ENCODE measurements around the gene SNF8.

Gene SNF8

DNA sequence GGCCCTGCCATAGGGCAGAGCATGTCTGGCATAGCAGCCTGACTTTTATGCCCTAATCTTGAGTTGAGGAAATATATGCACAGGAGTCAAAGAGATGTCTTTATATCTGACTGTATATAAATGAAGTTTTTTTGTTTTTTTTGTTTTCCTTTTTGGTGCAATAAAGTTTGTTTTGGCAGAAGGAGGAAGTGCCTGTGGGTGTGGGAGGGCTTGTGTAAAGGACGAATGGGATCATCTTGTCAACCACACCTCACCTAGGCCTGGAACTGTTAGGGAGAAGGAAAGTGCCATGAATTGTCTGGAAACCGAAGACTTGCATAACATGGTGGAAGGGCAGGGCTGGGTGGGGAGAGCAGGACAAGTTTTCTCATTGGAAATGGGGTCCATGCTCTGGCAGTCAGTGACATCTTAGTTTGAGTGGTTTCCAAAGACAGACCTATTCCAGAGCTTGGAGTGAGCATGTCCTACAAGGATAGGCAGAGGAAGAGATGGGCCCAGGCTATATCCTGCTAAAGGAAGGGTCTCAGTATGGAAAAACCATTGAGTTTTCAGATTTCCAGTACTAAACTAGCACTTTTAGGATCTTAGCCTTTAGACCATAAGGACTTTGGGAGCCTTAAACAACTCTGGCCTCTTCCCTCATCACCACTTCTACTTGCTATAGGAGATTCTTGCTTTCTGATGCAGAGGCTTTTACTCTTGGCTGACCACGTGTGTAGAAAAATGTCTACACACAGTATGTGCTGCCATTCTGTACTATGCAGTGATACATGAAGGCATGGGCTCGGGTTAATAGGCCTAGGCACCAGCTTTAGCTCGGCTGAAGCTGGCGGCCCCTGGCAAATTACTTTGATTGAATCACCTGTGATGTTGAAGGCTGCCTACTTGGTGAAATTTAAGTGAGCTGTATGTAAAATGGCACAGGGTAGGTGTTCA lies 15.5 kb downstream of the SNF8 start:
- no peak for DNase-seq (ENCODE audit: low read depth)

DNA sequence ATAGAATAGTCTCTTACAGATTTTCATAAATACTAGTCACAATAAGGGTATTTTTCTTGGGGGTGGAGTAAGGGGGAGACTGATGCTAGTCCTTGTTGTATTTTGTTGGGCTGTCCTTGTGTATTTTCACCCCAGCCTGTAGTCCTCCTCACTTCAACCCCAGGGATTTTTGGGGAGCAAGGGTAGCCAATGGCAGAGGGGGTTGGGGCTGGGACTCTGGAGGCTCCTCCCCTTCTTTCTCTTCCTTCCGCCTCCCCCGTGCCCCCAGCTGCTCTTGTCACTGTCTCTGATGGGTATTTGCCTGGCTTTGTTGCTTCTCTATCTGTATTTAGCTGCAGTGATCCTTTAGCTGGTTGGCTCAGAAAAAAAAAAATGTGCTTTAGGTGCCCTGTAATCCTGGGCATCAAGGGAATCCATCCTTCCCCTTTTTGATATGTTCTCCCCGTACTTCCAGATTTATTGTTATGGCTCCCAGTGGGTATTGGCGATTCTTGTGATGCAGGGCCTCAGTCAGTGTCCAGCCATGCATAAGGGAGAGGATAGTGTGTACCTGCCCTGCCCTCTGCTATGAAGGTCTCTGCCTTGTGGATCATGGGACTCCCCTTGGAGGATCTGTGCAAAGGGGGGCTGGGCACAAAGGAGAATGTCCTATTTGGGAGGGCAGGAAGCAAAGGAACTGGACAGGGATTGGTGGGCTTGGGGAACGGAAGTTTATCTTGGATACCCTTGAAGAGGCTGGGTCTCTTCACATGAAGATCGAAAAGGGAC lies 16.5 kb downstream of the SNF8 start:
- DNase-seq (ENCODE audit: low read depth): no peak

DNA sequence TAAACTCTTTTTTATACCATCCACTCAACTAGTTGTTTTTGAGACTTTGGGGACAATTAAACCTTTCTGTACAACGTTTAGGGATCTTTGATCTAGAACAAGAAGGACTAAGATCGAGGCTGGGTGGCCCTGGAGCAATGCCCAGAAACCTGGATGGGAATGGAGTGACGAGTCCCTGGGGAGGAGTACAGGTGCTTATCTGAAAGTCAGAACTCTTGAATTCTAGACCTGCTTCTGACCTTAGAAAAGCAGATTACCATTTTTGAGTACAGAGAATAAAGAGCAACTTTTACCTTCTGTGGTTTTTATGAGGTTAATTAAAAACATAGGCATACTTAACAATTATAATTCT lies 18.7 kb downstream of the SNF8 start:
- no peak for DNase-seq (ENCODE audit: low read depth)

DNA sequence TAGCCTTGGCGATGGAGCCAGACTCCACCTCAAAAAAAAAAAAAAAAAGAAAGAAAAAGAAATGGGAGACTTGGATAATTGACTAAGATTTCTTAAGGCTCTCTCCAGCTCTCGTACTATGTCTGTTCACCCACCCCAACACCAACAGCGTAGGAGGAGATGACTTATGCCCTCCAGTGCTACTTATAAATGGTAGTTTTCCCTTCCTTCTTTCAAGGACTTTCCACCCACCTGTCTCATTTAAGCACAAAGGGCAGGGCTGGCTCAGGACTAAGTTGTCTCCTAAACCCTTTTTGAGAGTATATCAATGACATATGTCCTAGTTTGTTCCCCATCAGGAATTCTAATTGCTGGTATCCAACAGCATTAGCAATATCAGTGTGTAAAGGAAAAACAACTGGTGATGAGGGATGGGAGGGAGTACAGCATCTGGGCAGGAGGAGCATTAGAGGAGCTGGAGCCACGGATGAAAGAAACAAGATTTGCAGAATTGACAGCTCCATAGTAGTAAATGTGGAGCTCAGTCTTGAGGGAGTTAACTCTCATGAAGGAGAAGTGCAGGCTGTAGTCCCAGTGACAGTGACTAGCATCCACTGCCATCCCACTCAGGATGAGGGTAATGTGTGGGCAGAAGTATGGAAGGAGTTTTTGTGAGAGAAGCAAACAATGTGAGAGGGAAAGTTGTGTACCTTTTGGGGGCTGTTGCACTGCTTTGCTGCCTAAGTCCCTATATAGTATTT lies 19.2 kb downstream of the SNF8 start:
- no peak for DNase-seq (ENCODE audit: low read depth)

DNA sequence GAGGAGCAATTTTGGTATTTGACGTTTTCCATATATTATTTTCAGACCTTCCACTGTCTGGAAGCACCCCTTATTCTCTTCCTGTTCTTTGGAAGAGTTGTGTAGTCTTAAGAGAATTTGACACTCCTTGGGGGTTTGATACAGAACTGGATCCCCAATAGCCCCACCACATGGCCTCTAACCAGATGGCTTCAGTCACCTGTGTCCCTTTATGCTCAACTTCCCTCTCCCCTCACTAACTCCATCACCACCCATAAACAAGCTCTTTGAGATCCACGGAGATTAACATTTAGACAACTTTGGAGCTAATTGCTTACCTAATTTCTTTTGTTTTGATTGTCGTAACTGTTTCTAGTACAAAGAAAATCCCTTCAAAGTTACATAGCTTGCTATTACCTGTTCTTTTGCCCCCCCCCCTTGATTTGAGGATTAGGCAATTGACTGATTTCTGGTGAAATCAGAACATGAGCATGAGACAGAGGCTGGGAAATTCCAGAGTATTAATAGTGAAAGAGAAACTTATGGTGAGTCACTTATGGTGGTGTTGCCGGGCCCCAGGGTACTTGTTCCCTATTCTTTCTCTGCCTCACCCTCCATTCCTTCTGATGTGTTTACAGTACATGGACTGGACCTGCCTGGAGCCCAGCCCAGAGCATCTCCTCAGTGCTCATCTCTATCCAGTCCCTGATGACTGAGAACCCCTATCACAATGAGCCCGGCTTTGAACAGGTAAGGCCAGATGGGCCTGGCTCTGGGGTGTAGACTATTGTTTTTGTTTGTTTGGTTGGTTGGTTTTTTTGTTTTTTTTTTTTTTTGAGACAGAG lies 29.0 kb downstream of the SNF8 start:
- DNase-seq (ENCODE audit: low read depth): no peak

DNA sequence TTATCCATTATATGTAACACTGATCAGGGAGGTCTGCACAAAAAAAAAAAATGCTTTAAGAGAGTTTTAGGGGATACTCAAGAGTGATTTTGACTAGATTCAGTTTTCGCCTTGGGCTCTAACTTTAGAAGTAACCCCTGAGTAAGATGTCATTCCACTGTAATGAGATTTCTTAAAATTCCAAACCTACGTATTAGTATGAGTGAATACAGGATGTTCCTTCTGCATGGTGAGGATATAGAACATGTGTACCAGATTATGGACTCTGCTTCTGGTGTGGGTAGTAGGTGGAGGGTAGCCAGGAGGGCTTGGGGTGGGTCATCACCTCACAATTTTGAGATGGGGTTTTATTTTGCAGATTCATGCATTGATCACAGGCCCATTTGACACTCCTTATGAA lies 32.2 kb downstream of the SNF8 start:
- DNase-seq (ENCODE audit: low read depth): no peak

DNA sequence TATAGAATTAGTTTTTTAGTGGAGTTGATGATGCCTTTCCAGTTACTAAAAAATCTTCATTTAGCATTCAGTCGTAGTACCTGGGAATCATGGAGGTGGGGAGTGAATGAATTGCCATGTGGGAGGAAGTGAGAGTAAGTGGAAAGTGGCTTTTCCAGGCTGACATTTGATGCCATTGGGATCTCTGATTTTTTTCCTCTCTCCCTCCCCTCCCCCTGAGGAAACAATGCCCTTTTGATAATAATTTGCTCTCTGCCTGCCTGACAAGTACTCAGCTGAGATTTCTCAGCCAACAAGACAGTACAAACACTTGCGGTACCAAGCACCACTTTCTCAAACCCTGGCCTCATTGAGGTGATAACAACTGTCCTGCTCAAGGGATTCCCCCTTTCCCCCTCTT lies 34.3 kb downstream of the SNF8 start:
- no peak for DNase-seq (ENCODE audit: low read depth)

DNA sequence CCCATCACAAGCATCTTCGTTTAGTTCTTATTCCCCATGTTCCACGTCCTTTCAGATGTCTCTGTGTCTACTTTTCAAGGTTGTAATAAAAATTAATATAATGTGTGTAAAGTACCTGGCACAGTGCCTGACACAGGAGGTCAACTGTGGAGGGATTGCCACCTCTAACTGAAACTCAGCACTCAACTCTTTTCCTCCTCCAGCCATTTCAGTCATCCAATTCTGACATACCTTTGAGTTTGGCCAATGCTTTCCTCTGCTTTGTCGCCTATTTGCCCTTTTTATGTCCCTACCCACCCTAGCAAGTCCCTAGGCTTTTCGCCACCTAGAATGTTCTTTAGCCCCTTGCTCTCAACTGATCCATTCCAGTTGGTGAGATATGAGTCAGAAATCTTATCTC lies 34.9 kb downstream of the SNF8 start:
- no peak for DNase-seq (ENCODE audit: low read depth)

DNA sequence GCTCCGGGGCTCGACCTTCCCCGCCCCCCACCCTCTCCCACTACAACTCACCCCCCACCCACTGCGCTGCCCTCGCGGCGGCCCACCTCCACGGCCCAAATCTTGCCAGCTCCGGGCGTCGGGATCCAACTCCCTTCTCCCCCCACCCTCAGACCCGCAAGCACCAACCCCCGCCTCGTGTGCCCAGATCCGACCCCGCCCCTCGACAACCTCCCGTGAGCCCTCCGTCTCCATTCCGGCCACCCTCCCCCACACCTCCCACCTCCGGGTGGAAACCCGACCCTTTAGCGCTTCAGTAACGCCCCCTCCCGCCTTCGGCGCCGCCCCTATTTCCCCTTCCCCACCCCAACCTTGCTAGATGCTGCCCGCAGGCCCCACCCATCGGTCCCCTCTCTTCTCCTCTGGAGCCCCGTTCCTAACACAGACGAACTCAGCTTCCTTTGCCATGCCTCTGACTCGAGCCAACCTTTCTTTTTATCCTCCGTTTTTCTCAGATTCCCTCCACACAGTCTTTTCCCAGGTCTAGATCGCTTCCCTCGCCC lies 35.7 kb downstream of the SNF8 start:
- peak; percentile 83 for DNase-seq (ENCODE audit: low read depth)

DNA sequence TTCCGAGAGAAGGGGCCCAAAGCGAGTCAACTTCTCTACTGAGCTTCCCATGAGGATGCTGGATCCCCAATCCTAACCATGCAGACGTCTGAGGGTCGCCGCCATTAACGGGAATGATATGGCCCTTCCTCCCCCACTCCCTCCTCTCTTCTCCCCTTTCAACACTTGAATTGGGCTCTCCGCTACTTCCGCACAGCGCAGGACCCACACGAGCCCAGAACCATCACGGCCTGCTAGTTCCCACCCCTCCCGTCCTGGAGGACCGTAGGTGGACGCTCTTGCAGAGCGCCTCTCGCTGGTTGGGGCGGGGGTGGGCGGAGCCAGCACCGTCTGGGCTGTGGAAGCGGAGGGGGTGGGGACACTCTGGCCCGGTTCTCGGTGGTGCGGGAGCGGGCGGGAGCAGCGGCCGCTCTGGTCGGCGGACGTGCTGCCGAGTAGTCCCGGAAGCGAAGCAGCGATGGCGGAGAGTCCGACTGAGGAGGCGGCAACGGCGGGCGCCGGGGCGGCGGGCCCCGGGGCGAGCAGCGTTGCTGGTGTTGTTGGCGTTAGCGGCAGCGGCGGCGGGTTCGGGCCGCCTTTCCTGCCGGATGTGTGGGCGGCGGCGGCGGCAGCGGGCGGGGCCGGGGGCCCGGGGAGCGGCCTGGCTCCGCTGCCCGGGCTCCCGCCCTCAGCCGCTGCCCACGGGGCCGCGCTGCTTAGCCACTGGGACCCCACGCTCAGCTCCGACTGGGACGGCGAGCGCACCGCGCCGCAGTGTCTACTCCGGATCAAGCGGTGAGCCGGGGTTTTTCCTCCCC lies 36.4 kb downstream of the SNF8 start, which contains the start of gene UBE2Z:
Gene UBE2Z, plus strand, starts transcription at position 361 of the 797 bp plus-strand sequence. Its CDS starts 97 bp downstream, at position 458.
- peak; percentile 79 for DNase-seq (ENCODE audit: low read depth)

DNA sequence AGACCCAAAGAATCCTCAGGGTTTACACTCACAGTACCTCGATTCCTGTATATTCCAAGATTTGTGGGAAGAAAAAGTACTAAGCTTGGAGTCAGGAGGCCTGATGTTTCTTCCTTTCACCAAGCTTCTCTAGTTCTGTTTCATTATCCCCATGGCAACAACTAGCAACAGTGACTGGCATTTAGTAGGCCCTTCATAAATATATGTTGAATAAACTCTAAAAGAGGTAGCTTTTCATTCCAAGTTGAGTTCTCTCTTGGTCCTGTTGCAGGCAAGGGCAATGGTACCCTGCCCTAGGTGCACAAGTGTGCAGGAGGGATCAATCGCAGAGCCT lies 37.0 kb downstream of the SNF8 start:
- DNase-seq (ENCODE audit: low read depth): no peak

DNA sequence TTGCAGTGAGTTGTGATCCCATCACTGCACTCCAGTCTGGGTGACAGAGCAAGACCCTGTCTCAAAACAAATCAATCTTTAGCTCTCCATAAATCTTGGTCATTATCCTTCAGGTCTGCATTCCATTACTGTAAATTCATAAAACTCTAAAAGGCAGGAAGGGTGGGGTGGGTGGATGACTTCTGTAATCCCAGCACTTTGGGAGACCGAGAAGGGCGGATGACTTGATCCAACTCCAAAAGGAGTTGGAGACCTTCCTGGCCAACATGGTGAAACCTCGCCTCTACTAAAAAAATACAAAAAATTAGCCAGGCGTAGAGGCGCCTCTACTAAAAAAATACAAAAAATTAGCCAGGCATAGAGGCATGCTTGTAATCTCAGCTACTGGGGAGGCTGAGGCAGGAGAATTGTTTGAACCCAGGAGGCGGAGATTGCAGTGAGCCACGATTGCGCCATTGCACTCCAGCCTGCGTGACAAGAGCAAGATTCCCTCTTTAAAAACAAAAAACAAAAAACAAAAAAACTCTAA lies 38.6 kb downstream of the SNF8 start:
- no peak for DNase-seq (ENCODE audit: low read depth)

DNA sequence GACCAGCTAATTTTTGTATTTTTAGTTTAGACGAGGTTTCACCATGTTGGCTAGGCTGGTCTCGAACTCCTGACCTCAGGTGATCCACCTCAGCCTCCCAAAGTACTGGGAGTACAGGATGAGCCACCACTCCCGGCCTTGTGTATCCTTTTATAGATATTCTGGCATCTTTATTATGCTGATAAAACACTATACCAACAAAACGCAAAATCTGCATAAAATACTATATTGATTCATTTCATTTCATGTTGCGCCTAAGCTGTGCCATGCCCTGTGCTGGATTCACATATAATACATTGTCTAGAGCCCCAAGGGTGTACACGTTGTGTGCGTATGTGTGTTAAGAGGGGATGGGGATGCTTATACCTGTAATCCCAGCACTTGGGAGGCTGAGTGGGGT lies 40.2 kb downstream of the SNF8 start:
- no peak for DNase-seq (ENCODE audit: low read depth)

DNA sequence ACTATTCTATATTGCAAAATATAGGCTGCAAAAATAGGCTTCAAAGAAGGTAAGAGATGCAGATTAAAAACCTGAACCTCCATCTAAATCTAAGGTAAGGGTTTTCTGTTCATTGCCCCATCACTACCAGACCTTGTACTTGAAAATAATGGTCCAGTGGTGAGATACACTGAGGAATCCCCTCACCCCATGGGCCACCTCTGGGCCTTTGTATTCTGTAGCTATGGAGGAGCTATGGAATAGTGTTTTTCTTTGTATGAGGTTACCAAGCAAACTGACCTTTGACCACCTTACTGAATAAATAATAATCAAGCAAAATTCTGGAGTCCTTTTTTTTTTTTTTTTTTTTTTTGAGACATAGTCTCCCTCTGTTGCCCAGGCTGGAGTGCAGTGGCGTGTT lies 41.2 kb downstream of the SNF8 start:
- no peak for DNase-seq (ENCODE audit: low read depth)

DNA sequence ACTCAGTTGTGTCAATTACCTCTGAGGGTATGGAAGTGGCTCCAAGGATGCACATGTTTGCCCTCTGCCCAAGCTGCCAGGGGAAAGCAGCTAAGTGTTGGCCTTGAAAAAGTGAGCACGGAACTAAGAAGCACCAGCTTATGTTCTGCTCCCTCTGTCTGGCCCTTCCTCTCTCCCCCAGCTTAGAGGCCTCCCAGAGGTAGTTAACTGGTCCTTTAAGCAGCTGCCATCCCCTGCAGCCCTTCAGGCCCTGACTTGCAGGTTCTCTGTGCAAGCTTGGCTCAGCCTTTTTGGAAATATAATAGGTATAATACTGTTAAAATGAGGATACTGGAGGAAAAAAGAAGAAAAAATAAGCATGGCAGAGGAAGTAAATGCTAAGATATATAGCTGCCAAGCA lies 43.4 kb downstream of the SNF8 start:
- DNase-seq (ENCODE audit: low read depth): no peak

DNA sequence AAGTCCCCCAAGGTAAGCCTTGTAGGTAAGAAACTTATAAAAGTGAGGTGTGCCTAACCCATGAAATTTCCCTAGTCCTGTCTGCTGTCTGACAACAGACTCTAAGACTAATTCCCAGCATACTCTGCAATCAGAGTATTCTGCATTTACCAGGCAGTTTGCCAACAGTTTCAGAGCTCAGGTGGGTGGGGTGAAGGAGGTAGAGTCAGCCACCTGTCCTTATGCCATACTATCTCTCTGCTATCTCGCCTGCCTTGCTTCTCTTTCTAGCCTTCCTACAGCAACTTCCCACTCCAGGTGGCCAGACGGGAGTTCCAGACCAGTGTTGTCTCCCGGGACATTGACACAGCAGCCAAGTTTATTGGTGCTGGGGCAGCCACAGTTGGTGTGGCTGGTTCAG lies 49.8 kb downstream of the SNF8 start:
- DNase-seq (ENCODE audit: low read depth): no peak

DNA sequence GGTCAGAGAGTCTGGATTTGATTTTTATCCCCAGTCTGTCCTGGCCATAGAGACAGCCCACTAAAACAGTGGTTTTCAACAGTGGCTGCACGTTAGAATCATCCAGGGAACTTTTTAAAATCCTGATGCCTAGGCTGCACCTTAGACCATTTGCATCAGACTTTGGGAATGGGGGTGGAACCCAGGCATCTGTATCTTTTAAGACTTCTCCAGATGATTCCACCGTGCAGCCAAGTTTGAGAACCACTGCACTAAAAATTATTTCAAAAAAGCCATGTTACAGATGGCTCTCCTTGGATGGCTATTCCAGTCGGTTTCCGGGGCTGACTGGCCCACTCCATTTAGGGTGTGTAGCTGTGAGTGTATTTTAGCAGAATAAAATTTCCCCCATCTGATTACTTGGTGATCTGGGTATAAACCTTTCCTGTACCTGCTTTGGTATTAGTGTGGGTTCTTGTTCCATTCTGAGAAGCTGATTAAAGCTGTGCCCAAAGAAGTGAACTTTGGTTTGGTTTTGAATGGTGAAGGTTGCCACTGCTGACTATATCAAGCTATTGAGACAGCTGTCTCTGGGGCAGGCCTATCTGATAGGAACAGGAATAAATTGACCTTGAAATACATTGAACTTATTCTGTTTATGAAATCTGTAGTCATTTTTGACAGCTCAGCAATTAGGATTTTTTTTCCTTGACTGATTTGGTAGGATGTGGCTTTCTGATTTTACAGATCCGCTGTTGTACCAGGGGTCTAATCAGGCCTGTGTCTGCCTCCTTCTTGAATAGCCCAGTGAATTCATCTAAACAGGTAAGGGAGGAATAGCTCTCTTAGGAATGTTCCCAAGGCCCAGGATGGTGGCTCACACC lies 50.8 kb downstream of the SNF8 start:
- DNase-seq (ENCODE audit: low read depth): no peak

DNA sequence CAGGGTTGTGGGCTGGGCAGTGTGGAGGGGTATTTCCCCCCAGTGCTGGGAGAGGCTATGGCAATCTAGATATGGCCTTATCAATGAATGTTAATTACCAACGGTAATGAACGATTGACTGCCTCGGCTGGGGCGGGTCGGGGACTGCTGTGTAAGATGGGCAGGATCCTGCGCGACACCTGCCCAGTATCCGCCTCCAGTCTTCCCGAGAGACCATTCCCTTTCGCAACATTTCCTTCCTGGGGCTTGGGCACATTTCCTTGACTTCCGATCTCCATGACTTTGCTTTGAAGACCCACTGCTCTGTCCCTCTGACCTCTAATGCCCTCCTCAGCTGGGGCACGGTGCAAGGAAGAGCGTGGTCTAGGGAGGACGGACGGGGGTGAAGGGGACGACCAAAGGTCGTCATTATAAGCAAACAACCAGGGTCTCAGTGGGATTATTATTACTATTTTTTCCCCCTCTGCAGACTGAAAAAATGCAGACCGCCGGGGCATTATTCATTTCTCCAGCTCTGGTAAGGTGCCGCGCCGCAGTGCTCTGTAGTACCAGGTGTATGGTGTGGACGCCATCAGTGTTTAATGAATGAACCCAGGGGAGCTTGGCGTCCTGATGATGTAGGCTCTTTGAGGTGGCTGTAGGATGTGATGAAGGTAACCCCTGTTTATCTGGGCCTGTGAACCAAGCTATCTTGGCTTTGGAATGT lies 51.5 kb downstream of the SNF8 start:
- no peak for DNase-seq (ENCODE audit: low read depth)

DNA sequence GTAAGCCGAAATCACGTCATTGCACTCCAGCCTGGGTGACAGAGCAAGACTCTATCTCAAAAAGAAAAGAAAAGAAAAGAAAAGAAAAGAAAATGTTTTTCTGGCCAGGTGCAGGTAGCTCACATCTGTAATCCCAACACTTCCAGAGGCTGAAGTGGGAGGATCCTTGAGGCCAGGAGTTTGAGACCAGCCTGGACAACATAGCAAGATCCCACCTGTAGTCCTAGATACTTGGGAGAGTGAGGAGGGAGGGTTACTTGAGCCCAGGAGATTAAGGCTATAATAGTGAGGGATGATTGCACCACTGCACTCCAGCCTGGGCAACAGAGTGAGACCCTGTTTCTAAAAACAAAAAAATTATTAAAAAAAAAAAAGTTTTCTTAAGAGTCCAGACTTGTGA lies 54.6 kb downstream of the SNF8 start:
- DNase-seq (ENCODE audit: low read depth): no peak
